Measurements from ENCODE around the gene LGALS3BP.

DNA sequence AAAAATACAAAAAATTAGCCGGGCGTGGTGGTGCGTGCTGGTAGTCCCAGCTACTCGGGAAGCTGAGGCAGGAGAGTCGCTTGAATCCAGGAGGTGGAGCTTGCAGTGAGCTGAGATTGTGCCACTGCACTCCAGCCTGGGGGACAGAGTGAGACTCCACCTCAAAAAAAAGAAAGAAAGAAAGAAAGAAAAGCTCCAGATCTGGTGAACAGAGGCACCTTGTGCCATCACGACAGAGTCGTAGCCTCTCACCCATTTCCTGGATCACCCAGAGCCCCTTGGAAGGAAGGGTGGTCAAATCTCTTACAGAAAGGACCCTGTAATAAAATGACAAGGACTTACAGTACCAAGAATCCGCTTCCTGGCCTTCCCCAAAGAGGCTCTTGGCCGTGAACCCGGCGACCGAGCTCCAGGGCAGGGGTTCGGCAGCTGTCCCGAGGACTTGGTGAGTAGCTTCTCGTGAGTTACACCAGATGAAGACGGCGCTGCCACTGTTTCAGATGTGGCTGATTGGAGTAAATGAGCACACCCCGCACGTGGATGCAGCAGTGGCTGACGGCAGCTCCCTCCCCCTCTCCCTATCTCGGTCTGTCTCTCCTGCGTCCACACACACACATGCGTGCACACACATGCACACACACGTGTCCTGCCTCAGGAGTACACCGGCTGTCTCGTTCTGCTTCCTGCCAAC, 13.5 kb downstream of the LGALS3BP start:
- no peak for TF ChIP-seq EZH2 (IDR thresholded peaks at IDR 0.05; ENCODE audit: borderline replicate concordance, low read length)
- TF ChIP-seq, protein P1, sequence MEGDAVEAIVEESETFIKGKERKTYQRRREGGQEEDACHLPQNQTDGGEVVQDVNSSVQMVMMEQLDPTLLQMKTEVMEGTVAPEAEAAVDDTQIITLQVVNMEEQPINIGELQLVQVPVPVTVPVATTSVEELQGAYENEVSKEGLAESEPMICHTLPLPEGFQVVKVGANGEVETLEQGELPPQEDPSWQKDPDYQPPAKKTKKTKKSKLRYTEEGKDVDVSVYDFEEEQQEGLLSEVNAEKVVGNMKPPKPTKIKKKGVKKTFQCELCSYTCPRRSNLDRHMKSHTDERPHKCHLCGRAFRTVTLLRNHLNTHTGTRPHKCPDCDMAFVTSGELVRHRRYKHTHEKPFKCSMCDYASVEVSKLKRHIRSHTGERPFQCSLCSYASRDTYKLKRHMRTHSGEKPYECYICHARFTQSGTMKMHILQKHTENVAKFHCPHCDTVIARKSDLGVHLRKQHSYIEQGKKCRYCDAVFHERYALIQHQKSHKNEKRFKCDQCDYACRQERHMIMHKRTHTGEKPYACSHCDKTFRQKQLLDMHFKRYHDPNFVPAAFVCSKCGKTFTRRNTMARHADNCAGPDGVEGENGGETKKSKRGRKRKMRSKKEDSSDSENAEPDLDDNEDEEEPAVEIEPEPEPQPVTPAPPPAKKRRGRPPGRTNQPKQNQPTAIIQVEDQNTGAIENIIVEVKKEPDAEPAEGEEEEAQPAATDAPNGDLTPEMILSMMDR (IDR thresholded peaks at IDR 0.05; ENCODE audit: low read length): no peak

All from OCI-LY1 (cell line).